ENCODE results near the gene ZNF74. TPM values are rescaled to one million over a fixed set of nuclear protein-coding genes. Genes with fewer than 3 reads are reported as not detected.
"Not testable (repeated sequence)": the region's sequence is repeated elsewhere in the genome, so short reads cannot be mapped to it uniquely, and the experiment has no call there.

ZNF74 gene
- total RNA-seq, 1 experiment from 2014 or later = 22.1 TPM

DNA sequence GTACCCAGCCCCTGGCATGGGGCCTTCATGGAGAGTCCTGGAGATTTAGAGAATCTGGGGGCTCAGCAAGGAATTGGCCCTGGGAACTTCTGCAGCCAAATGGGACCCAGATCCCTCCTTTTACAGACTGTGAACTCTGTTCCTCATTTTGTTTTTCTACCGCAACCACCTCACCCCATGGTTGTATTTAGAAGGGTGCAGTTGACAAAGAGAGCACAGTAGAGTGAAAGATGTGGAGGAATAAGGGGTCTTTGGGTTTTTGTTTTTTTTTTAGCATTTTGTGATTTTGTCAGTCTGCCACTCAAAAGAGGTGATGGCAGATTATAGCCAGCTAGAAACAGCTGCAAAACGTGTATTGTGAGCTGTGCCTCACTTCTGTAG lies 1.9 kb downstream of the ZNF74 start:
- in situ Hi-C loops (cut with HindIII; ENCODE audit: low sequenced_read_pairs) = no loop called here
- DNase-seq (ENCODE audit: low spot score) = no peak

DNA sequence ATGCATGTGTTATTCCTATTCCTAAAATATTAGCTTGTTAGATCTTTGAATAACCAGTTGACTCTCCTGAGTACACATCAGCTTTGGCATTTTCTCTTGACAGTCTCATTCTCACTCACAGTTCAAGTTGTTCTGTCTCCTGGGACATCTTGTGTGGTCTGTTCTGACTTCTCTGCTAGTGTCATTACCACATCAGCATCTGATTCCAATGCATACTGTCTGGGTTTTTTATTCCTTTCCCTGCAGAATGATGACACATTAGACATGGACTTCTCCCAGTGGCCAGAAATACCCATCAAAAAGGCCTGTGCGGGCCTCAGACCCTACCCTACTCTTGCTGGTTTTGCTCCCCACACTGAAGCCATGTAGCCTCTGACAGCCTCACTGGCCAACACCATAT lies 2.7 kb downstream of the ZNF74 start:
- DNase-seq (ENCODE audit: low spot score) = no peak
- in situ Hi-C loops (cut with HindIII; ENCODE audit: low sequenced_read_pairs) = no loop called here

DNA sequence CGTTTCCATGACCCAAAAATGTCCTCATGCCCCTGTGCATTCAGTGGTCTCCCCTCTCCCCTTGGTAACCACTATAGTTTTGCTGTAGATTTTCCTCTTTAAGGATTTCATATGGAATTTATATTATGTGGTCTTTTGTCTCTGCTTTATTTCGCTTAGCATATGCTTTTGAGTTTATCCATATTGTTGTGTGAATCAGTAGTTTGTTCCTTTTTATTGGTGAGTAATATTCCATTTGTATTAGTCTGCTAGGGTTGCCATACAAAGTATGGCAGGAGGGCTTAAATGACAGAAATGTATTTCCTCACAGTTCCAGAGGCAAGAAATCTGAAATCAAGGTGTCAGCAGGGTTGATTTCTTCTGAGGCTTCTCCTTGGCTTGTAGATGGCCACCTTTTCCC lies 3.5 kb downstream of the ZNF74 start:
- in situ Hi-C loops (cut with HindIII; ENCODE audit: low sequenced_read_pairs) = no loop called here

DNA sequence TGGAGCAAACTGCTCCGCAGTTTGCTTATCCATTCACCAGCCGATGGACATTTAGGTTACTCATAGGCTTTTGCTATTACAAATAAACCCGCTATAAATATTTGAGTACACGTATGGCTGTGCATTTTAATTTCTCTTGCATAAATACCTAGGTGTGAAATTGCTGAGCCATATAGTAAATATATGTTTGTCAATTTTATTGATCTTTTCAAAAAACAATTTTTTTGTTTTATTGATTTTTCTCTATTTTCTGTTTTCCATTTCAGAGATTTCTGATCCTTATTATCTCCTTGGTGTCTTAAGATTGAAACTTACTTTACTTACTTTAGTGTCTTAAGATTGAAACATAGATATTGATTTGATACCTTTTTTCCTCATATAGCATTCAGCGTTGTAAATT lies 4.5 kb downstream of the ZNF74 start:
- in situ Hi-C loops (cut with HindIII; ENCODE audit: low sequenced_read_pairs) = no loop called here
- no peak for DNase-seq (ENCODE audit: low spot score)

More for the DNA sequence above, 3.5 kb downstream of the ZNF74 start:
- DNase-seq (ENCODE audit: low spot score) = no peak

DNA sequence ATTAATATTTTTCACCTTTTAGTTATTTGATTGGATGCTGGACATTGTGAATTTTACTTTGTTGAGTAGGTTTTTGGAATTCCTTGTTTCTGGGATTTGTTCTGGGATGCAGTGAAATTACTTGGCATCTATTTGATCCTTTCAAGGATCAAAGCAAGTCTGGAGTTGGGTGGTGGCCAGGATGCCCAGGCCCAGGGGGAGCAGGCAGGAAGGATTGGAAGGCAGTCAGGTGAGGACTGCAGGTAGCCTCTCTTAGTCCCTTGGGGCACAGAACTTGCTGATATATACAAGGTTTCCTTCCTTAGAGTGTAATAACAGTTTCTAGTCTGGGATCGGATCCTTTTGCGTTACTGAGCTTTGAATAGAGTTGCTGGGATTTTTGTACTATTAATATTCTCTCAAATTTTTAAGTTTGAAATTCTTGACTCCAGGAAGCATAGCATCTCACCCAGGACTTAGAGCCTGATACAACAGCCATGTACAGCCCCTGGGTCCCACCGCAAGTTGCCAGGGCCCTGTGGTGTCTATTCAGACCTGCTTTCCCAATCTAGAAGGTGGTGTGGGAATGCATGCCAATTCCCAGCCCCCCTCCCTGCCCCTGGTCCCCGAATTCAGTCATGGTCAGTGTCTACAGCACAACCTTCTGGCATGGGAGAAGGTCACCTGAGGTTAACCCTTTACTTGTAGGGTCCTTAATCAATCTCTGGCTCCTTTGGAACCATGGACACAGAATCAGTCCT lies 6.1 kb downstream of the ZNF74 start:
- in situ Hi-C loops (cut with HindIII; ENCODE audit: low sequenced_read_pairs) = no loop called here
- DNase-seq (ENCODE audit: low spot score) = no peak

DNA sequence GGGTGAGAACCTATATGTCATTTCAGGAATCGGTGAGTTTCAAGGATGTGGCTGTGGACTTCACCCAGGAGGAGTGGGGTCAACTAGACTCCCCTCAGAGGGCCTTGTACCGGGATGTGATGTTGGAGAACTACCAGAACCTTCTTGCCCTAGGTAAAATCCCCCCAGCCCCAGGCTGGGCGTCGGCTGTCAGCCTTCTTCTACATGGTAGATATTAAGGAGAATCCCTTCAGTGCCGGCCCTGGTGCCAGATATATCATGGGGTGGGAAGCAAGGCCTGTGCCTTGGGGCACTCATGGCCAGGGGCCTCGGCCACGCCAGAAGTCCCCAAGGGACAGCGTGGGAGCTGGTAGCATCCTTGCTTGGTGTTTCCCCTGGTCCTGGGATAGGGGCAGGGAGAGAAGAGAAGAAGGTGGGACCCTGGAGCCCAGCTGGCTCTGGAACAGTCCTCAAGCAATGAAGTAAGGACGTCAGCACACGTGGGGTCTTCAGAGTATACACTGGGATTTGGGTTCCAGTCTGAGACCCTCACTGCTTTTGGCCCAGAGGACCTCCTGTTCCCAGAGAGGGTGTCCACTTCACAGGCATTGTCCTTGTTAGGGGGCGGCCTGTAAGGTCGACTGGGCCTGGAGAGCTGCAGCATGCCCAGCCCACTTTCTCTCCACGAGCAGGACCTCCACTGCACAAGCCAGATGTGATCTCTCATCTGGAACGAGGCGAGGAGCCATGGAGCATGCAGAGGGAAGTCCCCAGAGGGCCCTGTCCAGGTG lies 6.8 kb downstream of the ZNF74 start:
- in situ Hi-C loops (cut with HindIII; ENCODE audit: low sequenced_read_pairs) = no loop called here
- DNase-seq (ENCODE audit: low spot score) = no peak

DNA sequence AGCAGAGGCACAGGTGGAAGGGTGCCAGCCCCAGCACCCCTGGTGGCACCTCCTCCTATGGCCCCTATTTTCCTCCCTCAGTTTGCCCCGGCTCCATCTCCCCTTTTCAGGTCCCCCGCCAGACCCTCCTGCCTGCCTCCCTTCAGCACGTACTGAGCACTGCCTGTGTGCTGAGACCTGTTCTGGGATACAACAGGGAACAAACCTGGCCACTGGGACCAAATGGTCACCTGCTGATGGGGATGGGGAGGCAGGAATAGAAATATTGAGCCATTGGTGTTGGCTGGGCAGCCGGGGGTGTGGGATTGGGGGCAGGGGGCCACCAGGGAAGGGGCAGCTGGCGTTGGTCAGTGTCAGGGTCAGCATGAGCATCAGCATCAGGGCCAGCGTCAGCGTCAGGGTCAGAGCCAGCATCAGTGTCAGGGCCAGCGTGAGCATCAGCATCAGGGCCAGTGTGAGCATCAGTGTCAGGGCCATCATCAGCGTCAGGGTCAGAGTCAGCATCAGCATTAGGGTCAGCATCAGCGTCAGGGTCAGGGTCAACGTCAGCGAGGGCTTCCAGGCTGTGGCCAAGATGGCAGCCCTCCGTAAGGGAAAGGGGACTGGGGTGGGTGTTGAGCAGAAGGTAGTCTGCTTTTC lies 7.5 kb downstream of the ZNF74 start:
- in situ Hi-C loops (cut with HindIII; ENCODE audit: low sequenced_read_pairs) = no loop called here
- no peak for DNase-seq (ENCODE audit: low spot score)

DNA sequence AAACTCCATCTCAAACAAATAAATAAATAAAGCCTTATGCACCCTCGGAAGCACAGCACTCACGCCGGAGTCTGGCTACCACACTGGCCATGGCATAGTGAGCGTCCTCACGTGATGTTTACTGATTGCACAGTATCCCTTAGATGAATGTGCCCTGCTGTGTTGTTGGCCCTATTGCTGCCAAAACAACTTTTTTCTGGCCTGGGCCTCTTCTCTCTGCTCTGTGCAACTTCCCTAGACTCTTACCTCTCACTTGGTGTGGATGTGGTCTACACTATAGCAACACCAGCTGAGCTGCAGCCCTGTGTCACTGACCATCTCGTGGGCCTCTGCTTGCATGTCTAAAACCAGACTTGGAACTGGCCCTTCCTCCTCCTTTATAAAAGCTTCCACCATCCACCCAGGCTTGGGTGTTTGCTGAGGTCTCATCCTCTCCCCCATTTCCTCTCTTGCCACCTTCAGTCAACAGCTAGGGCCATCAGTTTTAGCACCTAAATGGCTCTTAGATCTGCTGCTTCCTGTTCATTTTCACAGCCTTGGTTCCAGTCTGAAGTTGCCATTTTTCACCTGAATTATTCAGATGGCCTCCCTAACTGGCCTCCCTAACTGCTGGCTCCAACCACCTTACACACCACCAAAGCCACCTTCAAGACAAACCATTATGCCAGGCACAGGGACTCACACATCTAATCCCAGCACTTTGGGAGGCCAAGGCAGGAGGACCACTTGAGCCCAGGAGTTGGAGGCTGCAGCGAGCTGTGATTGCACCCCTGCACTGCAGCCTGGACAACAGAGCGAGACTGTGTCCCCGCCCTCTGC lies 9.2 kb downstream of the ZNF74 start:
- no peak for DNase-seq (ENCODE audit: low spot score)
- in situ Hi-C loops (cut with HindIII; ENCODE audit: low sequenced_read_pairs) = no loop called here

DNA sequence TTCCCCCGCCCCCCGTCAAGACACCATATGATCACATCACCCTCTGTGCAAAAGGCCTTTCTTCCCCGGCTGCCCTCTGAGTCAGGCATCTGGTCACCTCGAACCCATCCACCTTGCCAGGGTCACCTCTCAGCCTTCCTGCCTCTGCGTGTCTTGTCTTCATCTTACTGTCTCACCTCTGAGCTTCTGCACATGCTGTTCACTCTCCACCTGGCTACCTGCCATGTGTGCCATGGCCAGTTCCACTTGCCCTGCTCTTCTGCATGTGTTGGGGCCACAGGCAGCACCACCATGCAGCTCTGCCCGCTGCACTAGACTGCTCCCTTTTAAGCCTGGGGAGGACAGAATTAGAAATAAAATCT lies 9.8 kb downstream of the ZNF74 start:
- no peak for DNase-seq (ENCODE audit: low spot score)
- in situ Hi-C loops (cut with HindIII; ENCODE audit: low sequenced_read_pairs) = no loop called here

DNA sequence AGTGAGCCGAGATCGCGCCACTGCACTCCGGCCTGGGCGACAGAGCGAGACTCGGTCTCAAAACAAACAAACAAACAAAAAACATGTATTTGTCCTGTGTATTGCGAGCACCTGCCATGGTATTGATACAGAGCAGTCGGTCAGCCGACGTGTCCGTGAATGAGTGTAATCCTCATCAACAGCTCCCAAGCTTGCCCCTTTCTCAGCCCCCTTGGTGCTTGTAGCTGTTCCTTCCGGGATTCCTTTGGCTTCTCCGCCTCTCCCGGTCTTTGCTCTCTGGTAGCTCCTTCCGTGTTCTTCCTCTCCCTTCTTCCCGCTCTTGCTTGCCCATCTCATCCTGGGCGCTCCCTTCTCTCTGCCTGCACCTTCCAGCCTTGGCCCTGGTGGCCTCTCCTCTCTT lies 10.9 kb downstream of the ZNF74 start:
- in situ Hi-C loops (cut with HindIII; ENCODE audit: low sequenced_read_pairs) = no loop called here
- no peak for DNase-seq (ENCODE audit: low spot score)

DNA sequence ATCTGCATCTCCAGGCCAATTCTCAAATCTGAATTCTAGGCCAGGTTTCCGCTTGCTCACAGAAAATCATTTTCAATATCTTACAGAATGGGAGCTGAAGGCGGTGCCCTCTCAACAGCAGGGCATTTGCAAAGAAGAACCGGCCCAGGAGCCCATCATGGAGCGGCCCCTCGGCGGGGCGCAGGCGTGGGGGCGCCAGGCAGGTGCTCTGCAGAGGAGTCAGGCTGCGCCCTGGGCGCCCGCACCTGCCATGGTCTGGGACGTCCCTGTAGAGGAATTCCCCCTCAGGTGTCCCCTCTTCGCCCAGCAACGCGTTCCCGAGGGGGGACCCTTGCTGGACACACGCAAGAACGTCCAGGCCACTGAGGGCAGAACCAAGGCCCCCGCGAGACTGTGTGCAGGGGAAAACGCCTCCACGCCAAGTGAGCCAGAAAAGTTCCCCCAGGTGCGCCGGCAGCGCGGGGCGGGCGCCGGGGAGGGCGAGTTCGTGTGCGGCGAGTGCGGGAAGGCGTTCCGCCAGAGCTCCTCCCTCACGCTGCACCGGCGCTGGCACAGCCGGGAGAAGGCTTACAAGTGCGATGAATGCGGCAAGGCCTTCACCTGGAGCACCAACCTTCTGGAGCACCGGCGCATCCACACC lies 11.5 kb downstream of the ZNF74 start:
- DNase-seq (ENCODE audit: low spot score) = no peak
- in situ Hi-C loops (cut with HindIII; ENCODE audit: low sequenced_read_pairs) = no loop called here

DNA sequence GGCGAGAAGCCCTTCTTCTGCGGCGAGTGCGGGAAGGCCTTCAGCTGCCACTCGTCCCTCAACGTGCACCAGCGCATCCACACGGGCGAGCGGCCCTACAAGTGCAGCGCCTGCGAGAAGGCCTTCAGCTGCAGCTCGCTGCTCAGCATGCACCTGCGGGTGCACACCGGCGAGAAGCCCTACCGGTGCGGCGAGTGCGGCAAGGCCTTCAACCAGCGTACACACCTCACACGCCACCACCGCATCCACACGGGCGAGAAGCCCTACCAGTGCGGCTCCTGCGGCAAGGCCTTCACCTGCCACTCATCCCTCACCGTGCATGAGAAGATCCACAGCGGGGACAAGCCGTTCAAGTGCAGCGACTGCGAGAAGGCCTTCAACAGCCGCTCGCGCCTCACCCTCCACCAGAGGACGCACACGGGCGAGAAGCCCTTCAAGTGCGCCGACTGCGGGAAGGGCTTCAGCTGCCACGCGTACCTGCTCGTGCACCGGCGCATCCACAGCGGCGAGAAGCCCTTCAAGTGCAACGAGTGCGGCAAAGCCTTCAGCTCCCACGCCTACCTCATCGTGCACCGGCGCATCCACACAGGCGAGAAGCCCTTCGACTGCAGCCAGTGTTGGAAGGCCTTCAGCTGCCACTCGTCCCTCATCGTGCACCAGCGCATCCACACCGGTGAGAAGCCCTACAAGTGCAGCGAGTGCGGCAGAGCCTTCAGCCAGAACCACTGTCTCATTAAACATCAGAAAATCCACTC lies 12.2 kb downstream of the ZNF74 start:
- DNase-seq (ENCODE audit: low spot score) = no peak
- in situ Hi-C loops (cut with HindIII; ENCODE audit: low sequenced_read_pairs) = no loop called here

DNA sequence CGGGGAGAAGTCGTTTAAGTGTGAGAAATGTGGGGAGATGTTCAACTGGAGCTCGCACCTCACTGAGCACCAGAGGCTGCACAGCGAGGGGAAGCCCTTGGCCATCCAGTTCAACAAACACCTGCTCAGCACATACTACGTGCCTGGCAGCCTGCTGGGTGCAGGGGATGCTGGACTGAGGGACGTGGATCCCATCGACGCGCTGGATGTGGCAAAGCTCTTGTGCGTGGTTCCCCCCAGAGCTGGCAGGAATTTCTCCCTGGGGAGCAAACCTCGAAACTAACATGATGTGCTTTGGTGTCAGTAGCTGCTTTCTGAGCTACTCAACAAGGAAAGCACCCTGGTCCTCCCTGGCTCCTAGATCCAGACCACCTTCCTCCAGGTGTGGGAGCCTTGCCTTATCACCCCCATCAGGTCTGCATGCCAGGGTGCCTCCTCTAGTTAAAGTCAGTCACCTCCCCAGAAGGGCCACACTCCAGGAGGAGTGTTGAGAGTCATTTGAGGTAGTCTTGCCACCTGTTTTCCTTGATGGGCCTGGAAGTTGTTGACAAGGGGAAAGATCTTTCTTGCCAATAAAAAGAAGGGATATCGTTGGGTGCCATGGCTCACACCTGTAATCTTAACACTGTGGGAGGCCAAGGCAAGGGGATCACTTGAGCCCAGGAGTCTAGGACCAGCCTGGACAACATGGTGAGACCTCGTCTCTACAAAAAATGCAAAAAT lies 12.9 kb downstream of the ZNF74 start:
- DNase-seq (ENCODE audit: low spot score) = no peak
- in situ Hi-C loops (cut with HindIII; ENCODE audit: low sequenced_read_pairs) = no loop called here

DNA sequence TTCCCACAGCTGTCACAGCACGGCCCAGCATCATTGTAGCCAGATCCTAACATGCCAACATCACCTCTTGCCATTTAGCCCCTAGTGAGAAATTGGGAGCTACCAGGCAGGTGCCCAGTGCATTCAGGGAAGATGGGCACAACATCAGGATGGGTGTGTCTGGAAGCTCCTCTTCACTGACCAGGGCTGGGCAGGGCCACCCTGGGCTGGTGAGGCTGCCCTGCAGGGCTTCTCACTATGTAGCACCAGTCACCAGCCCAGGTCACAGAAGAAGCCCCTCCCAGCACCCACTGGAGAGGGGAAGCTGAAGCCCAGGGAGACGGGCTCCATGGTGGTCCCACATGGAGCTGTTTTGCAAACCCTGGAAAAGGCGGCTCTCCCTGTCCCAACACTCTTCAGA lies 13.9 kb downstream of the ZNF74 start:
- no peak for DNase-seq (ENCODE audit: low spot score)
- in situ Hi-C loops (cut with HindIII; ENCODE audit: low sequenced_read_pairs) = no loop called here

DNA sequence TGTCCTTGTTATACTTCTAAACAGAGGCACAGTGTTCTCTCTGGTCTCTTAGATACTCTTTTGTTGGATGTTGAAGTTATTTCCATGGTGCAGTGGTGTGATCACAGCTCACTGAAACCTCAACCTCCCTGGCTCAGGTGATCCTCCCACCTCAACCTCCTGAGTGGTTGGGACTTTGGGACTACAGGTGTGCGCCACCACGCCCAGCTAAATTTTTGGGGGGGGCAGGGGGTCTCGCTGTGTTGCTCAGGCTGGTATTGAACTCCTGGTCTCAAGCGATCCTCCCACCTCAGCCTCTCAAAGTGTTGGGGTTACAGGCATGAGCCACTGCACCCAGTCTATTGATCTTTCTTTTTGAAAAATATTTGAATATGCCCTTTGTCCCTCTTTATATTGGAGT lies 14.9 kb downstream of the ZNF74 start:
- no peak for DNase-seq (ENCODE audit: low spot score)
- in situ Hi-C loops (cut with HindIII; ENCODE audit: low sequenced_read_pairs) = no loop called here

DNA sequence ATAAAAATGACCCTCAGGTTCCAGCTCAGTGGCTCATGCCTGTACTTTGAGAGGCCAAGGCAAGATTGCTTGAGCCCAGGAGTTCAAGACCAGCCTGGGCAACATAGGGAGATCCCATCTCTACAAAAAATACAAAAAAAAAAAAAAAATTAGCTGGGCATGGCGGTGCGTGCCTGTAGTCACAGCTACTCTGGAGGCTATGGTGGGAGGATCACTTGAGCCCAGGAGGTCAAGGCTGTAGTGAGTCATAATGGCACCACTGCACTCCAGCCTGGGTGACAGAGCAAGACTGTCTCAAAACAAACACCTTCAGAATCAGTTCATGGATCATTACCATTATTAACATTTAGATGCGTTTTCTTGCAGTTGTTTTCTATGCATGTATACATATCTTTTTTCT lies 15.4 kb downstream of the ZNF74 start:
- in situ Hi-C loops (cut with HindIII; ENCODE audit: low sequenced_read_pairs) = not testable (repeated sequence)

DNA sequence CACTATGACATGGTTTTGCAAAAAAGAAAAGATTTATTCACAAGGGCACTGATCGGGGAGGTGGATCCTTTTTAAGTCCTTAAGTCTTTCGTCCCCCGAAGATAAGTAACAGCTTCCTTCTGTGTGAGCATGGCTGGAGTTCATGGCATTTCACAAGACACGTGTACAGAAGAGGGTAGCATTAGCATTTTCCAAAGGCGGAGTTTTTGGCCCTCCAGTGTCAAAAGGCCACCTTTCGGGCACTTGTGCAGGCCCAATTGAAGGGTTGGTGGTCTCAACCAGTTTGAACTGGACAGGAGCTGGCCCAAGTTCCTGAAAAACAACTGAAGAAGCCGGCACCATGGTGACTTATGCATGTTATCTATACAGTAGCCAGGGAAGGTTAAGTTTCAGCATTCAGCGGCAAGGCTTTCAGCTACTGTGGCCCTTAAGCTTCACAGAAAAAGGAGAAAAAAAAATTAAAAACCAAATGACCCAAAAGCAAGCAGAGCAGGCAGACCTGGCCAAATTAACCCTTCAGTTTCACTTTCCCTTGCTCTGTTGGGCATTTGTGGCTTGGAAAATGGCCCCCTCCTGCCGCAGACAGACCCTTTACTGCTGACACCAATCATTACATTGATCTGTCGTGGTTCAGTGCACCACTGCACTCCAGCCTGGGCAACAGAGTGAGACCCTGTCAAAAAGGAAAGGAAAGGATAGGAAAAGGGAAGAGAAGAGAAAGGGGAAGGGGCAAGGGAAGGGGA lies 18.7 kb downstream of the ZNF74 start:
- in situ Hi-C loops (cut with HindIII; ENCODE audit: low sequenced_read_pairs) = no loop called here
- DNase-seq (ENCODE audit: low spot score) = no peak

More for the DNA sequence above, 15.4 kb downstream of the ZNF74 start:
- not testable (repeated sequence) for DNase-seq (ENCODE audit: low spot score)

Data from G401 (cell line).